OCI-LY1 (cell line): ENCODE results near the gene RHBDF1.
A peak's percentile ranks its signal among the peaks of the same experiment; 100 is the strongest.

Experiments
- H2AFZ ChIP-seq: fragments of 200-600 bp; sonication (generic), shearing (Covaris generic); 2 replicates; pipeline ENCODE4 v1.6.0; 2014; ENCODE audit warnings: antibody characterized with exemption, mild to moderate bottlenecking, low read length
- H3F3A ChIP-seq: fragments of 200-600 bp; sonication (generic), shearing (Covaris generic); 2 replicates; pipeline ENCODE4 v1.6.0; 2014; ENCODE audit warnings: mild to moderate bottlenecking, antibody characterized with exemption, low read length, moderate library complexity; ENCODE audit not compliant: insufficient read depth
- H3K27ac ChIP-seq: fragments of 200-600 bp; sonication (generic); 2 replicates; pipeline ENCODE4 v1.5.1; 2014; ENCODE audit warnings: low read length, mixed run types, mild to moderate bottlenecking, low read depth; ENCODE audit not compliant: poor library complexity, severe bottlenecking
- H3K27me3 ChIP-seq: fragments of 200-600 bp; sonication (generic); 2 replicates; pipeline ENCODE4 v1.6.0; 2014; ENCODE audit warnings: antibody characterized with exemption, mild to moderate bottlenecking, low read length, moderate library complexity; ENCODE audit not compliant: insufficient read depth
- H3K36me3 ChIP-seq: fragments of 200-600 bp; sonication (generic); 2 replicates; pipeline ENCODE4 v1.6.1; 2014; ENCODE audit warnings: mild to moderate bottlenecking, antibody characterized with exemption, low read length, moderate library complexity, mixed read lengths; ENCODE audit not compliant: insufficient read depth
- H3K4me1 ChIP-seq: fragments of 200-600 bp; sonication (generic); 2 replicates; pipeline ENCODE4 v1.5.1; 2014; ENCODE audit warnings: mild to moderate bottlenecking, low read length, moderate library complexity; ENCODE audit not compliant: insufficient read depth, severe bottlenecking
- H3K4me2 ChIP-seq: fragments of 200-600 bp; sonication (generic), shearing (Covaris generic); 2 replicates; pipeline ENCODE4 v1.6.1; 2014; ENCODE audit warnings: low read length
- H3K4me3 ChIP-seq: fragments of 200-600 bp; sonication (generic); 2 replicates; pipeline ENCODE4 v1.5.1; 2014; ENCODE audit warnings: low read length, low read depth, mild to moderate bottlenecking, mixed read lengths; ENCODE audit not compliant: poor library complexity, severe bottlenecking
- H3K79me2 ChIP-seq: fragments of 200-600 bp; shearing (Covaris generic); 2 replicates; pipeline ENCODE4 v1.6.1; 2016; ENCODE audit warnings: mixed run types, low read length, mixed read lengths; ENCODE audit not compliant: insufficient read depth
- H3K9ac ChIP-seq: fragments of 200-600 bp; sonication (generic), shearing (Covaris generic); 2 replicates; pipeline ENCODE4 v1.6.1; 2014; ENCODE audit warnings: mild to moderate bottlenecking, low read length, mixed read lengths
- H3K9me2 ChIP-seq: fragments of 200-600 bp; sonication (generic), shearing (Covaris generic); 2 replicates; pipeline ENCODE4 v1.6.1; 2014; ENCODE audit warnings: low read depth, mild to moderate bottlenecking, low read length, mixed read lengths
- H3K9me3 ChIP-seq: fragments of 200-600 bp; shearing (Covaris generic); 2 replicates; pipeline ENCODE4 v1.6.1; 2014; ENCODE audit warnings: low read length, mixed read lengths
- H4K20me1 ChIP-seq: fragments of 200-600 bp; sonication (generic), shearing (Covaris generic); 2 replicates; pipeline ENCODE4 v1.6.0; 2016; ENCODE audit warnings: mild to moderate bottlenecking, low read length; ENCODE audit not compliant: insufficient read depth
- EZH2 ChIP-seq: fragments of 200-600 bp; sonication (generic), shearing (Covaris generic); IDR thresholded peaks from 2 replicates; pipeline ENCODE4 v1.8.0; 2017; ENCODE audit warnings: borderline replicate concordance, mixed run types, mild to moderate bottlenecking, antibody characterized with exemption, low read length, moderate library complexity, mixed read lengths
- TF ChIP-seq, protein P1 (sequence below): fragments of 200-600 bp; sonication (generic), shearing (Covaris generic); IDR thresholded peaks from 2 replicates; pipeline ENCODE4 v1.5.1; 2017; ENCODE audit warnings: mild to moderate bottlenecking, antibody characterized with exemption, low read length, moderate library complexity, mixed read lengths

RHBDF1 gene

GRCh38 chr16:106623-107324 is 34.3 kb upstream of the RHBDF1 start:
- Histone ChIP-seq H2AFZ (no peak overlapping the region), H3K27me3 (no peaks in the 10 kb centered on the region), H3K4me2 (no peak overlapping the region), H3K9me3 (no peaks in the 10 kb centered on the region), H4K20me1 (no peaks in the 10 kb centered on the region), H3K79me2 (no peaks in the 10 kb centered on the region), H3K9me2 (no peaks in the 10 kb centered on the region), H3K4me3 (no peak overlapping the region), H3K36me3 (peaks cover 16% of the 10 kb centered on the region), H3K9ac (no peak overlapping the region), H3F3A (no peaks in the 10 kb centered on the region), H3K4me1 (no peaks in the 10 kb centered on the region), H3K27ac (no peak overlapping the region)
- TF ChIP-seq, protein P1, sequence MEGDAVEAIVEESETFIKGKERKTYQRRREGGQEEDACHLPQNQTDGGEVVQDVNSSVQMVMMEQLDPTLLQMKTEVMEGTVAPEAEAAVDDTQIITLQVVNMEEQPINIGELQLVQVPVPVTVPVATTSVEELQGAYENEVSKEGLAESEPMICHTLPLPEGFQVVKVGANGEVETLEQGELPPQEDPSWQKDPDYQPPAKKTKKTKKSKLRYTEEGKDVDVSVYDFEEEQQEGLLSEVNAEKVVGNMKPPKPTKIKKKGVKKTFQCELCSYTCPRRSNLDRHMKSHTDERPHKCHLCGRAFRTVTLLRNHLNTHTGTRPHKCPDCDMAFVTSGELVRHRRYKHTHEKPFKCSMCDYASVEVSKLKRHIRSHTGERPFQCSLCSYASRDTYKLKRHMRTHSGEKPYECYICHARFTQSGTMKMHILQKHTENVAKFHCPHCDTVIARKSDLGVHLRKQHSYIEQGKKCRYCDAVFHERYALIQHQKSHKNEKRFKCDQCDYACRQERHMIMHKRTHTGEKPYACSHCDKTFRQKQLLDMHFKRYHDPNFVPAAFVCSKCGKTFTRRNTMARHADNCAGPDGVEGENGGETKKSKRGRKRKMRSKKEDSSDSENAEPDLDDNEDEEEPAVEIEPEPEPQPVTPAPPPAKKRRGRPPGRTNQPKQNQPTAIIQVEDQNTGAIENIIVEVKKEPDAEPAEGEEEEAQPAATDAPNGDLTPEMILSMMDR, result peak; percentile 86
- TF ChIP-seq EZH2, result no peak

DNA sequence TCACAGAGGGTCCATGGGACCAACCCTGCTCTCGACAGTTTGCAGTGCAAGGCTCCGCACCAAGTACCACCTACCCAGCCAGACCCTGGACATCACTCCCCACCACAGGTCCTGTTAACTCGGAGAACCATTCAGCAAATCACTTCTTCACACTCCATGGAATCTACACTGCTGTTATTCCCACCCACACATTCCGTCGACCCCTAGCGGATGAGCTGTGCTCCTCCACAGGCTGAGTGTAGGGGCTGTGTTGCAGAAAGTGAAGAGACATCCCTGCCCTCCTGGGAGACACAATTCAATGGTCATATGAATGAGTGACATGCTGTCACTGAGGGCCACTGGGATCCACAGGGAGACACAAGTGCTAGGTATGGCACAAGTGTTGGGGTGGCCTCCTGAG is 33.1 kb upstream of the RHBDF1 start:
- H2AFZ ChIP-seq, result no peak overlapping the region
- no peaks in the 10 kb centered on the region for H3K27me3 ChIP-seq
- no peak overlapping the region for H3K27ac ChIP-seq
- no peaks in the 10 kb centered on the region for H3K9me3 ChIP-seq
- H3F3A ChIP-seq, result no peaks in the 10 kb centered on the region
- H3K9me2 ChIP-seq, result no peaks in the 10 kb centered on the region
- H4K20me1 ChIP-seq, result no peaks in the 10 kb centered on the region
- H3K4me1 ChIP-seq, result no peaks in the 10 kb centered on the region
- H3K4me2 ChIP-seq, result no peak overlapping the region
- no peak overlapping the region for H3K4me3 ChIP-seq
- no peaks in the 10 kb centered on the region for H3K79me2 ChIP-seq
- H3K36me3 ChIP-seq, result peaks cover 11% of the 10 kb centered on the region; the same call in 1 of the 2 replicates
- H3K9ac ChIP-seq, result no peak overlapping the region
- TF ChIP-seq, protein P1, result no peak
- no peak for TF ChIP-seq EZH2

- no peaks in the 10 kb centered on the region for H3K79me2 ChIP-seq
- no peak overlapping the region for H3K9ac ChIP-seq
Measured at GRCh38 chr16:104928-105327, 32.5 kb upstream of the RHBDF1 start.

More at GRCh38 chr16:104928-105327, 32.5 kb upstream of the RHBDF1 start:
- H3K36me3 ChIP-seq, result peaks cover 7% of the 10 kb centered on the region; the same call in 1 of the 2 replicates
- H3K27ac ChIP-seq, result no peak overlapping the region
- H3K4me1 ChIP-seq, result no peaks in the 10 kb centered on the region
- no peaks in the 10 kb centered on the region for H3K9me3 ChIP-seq
- H3K9me2 ChIP-seq, result no peaks in the 10 kb centered on the region
- no peak overlapping the region for H3K4me2 ChIP-seq
- H3K27me3 ChIP-seq, result no peaks in the 10 kb centered on the region
- H2AFZ ChIP-seq, result no peak overlapping the region
- H3F3A ChIP-seq, result no peaks in the 10 kb centered on the region
- H3K4me3 ChIP-seq, result no peak overlapping the region
- TF ChIP-seq EZH2, result no peak
- TF ChIP-seq, protein P1, result no peak
- H4K20me1 ChIP-seq, result no peaks in the 10 kb centered on the region
